LoVo (cell line): ENCODE results near the gene OPTN.
"Not testable (repeated sequence)": the region's sequence is repeated elsewhere in the genome, so short reads cannot be mapped to it uniquely, and the experiment has no call there.

Source experiments
- DNase-seq: peaks from one replicate; pipeline ENCODE4 v3.0.0-alpha.2; 2016; ENCODE audit warnings: low spot score

The OPTN gene

GRCh38 chr10:13120786-13121499 lies 21.0 kb downstream of the OPTN start:
- no peak for DNase-seq

GRCh38 chr10:13121500-13121854 lies 21.5 kb downstream of the OPTN start:
- DNase-seq = no peak

- DNase-seq = no peak
Observed at GRCh38 chr10:13136651-13137050, 36.7 kb downstream of the OPTN start.

GRCh38 chr10:13139150-13139549 lies 39.2 kb downstream of the OPTN start:
- DNase-seq = no peak

- DNase-seq = no peak
Observed at GRCh38 chr10:13139676-13140075, 39.7 kb downstream of the OPTN start.

- DNase-seq = no peak
Observed at GRCh38 chr10:13140627-13141190, 40.7 kb downstream of the OPTN start.

GRCh38 chr10:13143766-13144165 lies 43.8 kb downstream of the OPTN start:
- DNase-seq = no peak

GRCh38 chr10:13144814-13145213 lies 44.9 kb downstream of the OPTN start:
- no peak for DNase-seq

- peak; percentile 64 for DNase-seq
Observed at GRCh38 chr10:13146379-13146778, 46.4 kb downstream of the OPTN start.

- DNase-seq = no peak
Observed at GRCh38 chr10:13147161-13147560, 47.2 kb downstream of the OPTN start.

GRCh38 chr10:13152296-13152695 lies 52.3 kb downstream of the OPTN start:
- no peak for DNase-seq

- DNase-seq = not testable (repeated sequence)
Observed at GRCh38 chr10:13155860-13156259, 55.9 kb downstream of the OPTN start.

GRCh38 chr10:13158401-13158800 lies 58.4 kb downstream of the OPTN start:
- no peak for DNase-seq

GRCh38 chr10:13160934-13161856 lies 61.2 kb downstream of the OPTN start, which contains the start of gene MCM10:
Gene MCM10, plus strand, starts transcription at chr10:13161558. Its CDS starts 2,645 bp downstream, at chr10:13164203.
- peak; percentile 99 for DNase-seq

- DNase-seq = no peak
Observed at GRCh38 chr10:13161857-13162271, 61.9 kb downstream of the OPTN start.

GRCh38 chr10:13163859-13164258 lies 63.9 kb downstream of the OPTN start:
- no peak for DNase-seq

- no peak for DNase-seq
Observed at GRCh38 chr10:13165177-13165576, 65.2 kb downstream of the OPTN start.

- no peak for DNase-seq
Observed at GRCh38 chr10:13167568-13167967, 67.6 kb downstream of the OPTN start.

GRCh38 chr10:13168781-13169180 lies 68.8 kb downstream of the OPTN start:
- DNase-seq = no peak

GRCh38 chr10:13173616-13174015 lies 73.7 kb downstream of the OPTN start:
- DNase-seq = no peak

GRCh38 chr10:13180788-13181187 lies 80.8 kb downstream of the OPTN start:
- DNase-seq = no peak

- DNase-seq = no peak
Observed at GRCh38 chr10:13182424-13182823, 82.5 kb downstream of the OPTN start.

GRCh38 chr10:13183625-13184024 lies 83.7 kb downstream of the OPTN start:
- no peak for DNase-seq
